Activated CD4-positive, CD25-positive, alpha-beta regulatory T cell (primary cell): ENCODE data around the gene JARID2.

Source experiments
- DNase-seq, 4 experiments: peaks; one replicate each; lab custom pipeline; 2025; lab: John Stamatoyannopoulos, UW

The JARID2 gene

GRCh38 chr6:15417811-15418210 is 171.9 kb downstream of the JARID2 start:
- DNase-seq: no peak

GRCh38 chr6:15419493-15419892 is 173.6 kb downstream of the JARID2 start:
- no peak for DNase-seq

- no peak for DNase-seq
Measured at GRCh38 chr6:15420959-15421438, 175.1 kb downstream of the JARID2 start.

- DNase-seq: no peak
Measured at GRCh38 chr6:15421945-15422733, 176.3 kb downstream of the JARID2 start.

- no peak for DNase-seq
Measured at GRCh38 chr6:15423286-15423993, 177.6 kb downstream of the JARID2 start.

- no peak for DNase-seq
Measured at GRCh38 chr6:15425947-15426346, 180.1 kb downstream of the JARID2 start.

- DNase-seq: no peak
Measured at GRCh38 chr6:15426395-15426794, 180.5 kb downstream of the JARID2 start.

- DNase-seq: no peak
Measured at GRCh38 chr6:15426901-15427300, 181.0 kb downstream of the JARID2 start.

- no peak for DNase-seq
Measured at GRCh38 chr6:15427331-15428070, 181.6 kb downstream of the JARID2 start.

- no peak for DNase-seq
Measured at GRCh38 chr6:15429141-15430110, 183.6 kb downstream of the JARID2 start.

GRCh38 chr6:15430186-15430585 is 184.3 kb downstream of the JARID2 start:
- no peak for DNase-seq

GRCh38 chr6:15430931-15431405 is 185.1 kb downstream of the JARID2 start:
- DNase-seq: no peak

- no peak for DNase-seq
Measured at GRCh38 chr6:15431762-15432483, 186.1 kb downstream of the JARID2 start.

GRCh38 chr6:15433511-15433861 is 187.6 kb downstream of the JARID2 start:
- no peak for DNase-seq

- DNase-seq: no peak
Measured at GRCh38 chr6:15434263-15434662, 188.4 kb downstream of the JARID2 start.

GRCh38 chr6:15434823-15435380 is 189.0 kb downstream of the JARID2 start:
- DNase-seq: no peak

- no peak for DNase-seq
Measured at GRCh38 chr6:15435468-15435867, 189.6 kb downstream of the JARID2 start.

GRCh38 chr6:15436451-15436850 is 190.6 kb downstream of the JARID2 start:
- DNase-seq: no peak

GRCh38 chr6:15437090-15437635 is 191.3 kb downstream of the JARID2 start:
- DNase-seq: no peak

GRCh38 chr6:15439410-15440025 is 193.6 kb downstream of the JARID2 start:
- DNase-seq: no peak
